SU-DHL-6 (cell line): ENCODE measurements around the gene PIGZ.

Experiments used
- H2AFZ ChIP-seq: fragments of 200-600 bp; sonication (generic); 2 replicates; pipeline ENCODE4 v1.6.1; 2014; ENCODE audit warnings: low read depth, mild to moderate bottlenecking, moderate library complexity, mixed read lengths, antibody characterized with exemption, low read length; ENCODE audit not compliant: severe bottlenecking
- H3F3A ChIP-seq: fragments of 200-600 bp; shearing (Covaris generic); 2 replicates; pipeline ENCODE4 v1.6.0; 2016; ENCODE audit warnings: antibody characterized with exemption, mild to moderate bottlenecking; ENCODE audit not compliant: insufficient read depth
- H3K27ac ChIP-seq: fragments of 200-600 bp; sonication (generic); 2 replicates; pipeline ENCODE4 v1.5.1; 2016; ENCODE audit warnings: low read depth, mild to moderate bottlenecking, low read length, moderate library complexity, mixed read lengths
- H3K27me3 ChIP-seq: fragments of 200-600 bp; sonication (generic), shearing (Covaris generic); 2 replicates; pipeline ENCODE4 v1.6.0; 2014; ENCODE audit warnings: mild to moderate bottlenecking, low read length
- H3K36me3 ChIP-seq: fragments of 200-600 bp; sonication (generic); 2 replicates; pipeline ENCODE4 v1.6.1; 2014; ENCODE audit warnings: mild to moderate bottlenecking, low read length, mixed read lengths
- H3K4me2 ChIP-seq: fragments of 300-600, 200-600 bp; shearing (Covaris generic), sonication (generic); 2 replicates; pipeline ENCODE4 v1.6.0; 2014; ENCODE audit warnings: low read length, low read depth, mild to moderate bottlenecking; ENCODE audit not compliant: poor library complexity, severe bottlenecking
- H3K4me3 ChIP-seq: fragments of 200-600 bp; sonication (generic); 2 replicates; pipeline ENCODE4 v1.5.1; 2014; ENCODE audit warnings: antibody characterized with exemption, low read length, mild to moderate bottlenecking, mixed read lengths; ENCODE audit not compliant: insufficient read depth, poor library complexity, severe bottlenecking
- H3K79me2 ChIP-seq: fragments of 200-600 bp; sonication (generic); 2 replicates; pipeline ENCODE4 v1.6.1; 2014; ENCODE audit warnings: mild to moderate bottlenecking, low read length, moderate library complexity; ENCODE audit not compliant: insufficient read depth
- H3K9ac ChIP-seq: fragments of 200-600 bp; sonication (generic); 2 replicates; pipeline ENCODE4 v1.7.0; 2014; ENCODE audit warnings: mild to moderate bottlenecking, low read length
- H3K9me2 ChIP-seq: fragments of 200-600 bp; sonication (generic); replicated peaks from 2 replicates; pipeline ENCODE4 v1.6.1; 2014; ENCODE audit warnings: low read length; ENCODE audit not compliant: insufficient read depth
- H3K9me3 ChIP-seq: fragments of 200-600 bp; sonication (generic); 2 replicates; pipeline ENCODE4 v1.6.1; 2014; ENCODE audit warnings: low read length, mixed read lengths; ENCODE audit not compliant: insufficient read depth
- H4K20me1 ChIP-seq: fragments of 200-600 bp; sonication (generic); 2 replicates; pipeline ENCODE4 v1.6.1; 2014; ENCODE audit warnings: low read depth, mild to moderate bottlenecking, antibody characterized with exemption, low read length, moderate library complexity, mixed read lengths
- CTCF ChIP-seq: fragments of 200-600 bp; sonication (generic); IDR thresholded peaks from one replicate; pipeline ENCODE4 v1.5.1; 2017; ENCODE audit warnings: antibody characterized with exemption, mild to moderate bottlenecking, low read length, moderate library complexity; ENCODE audit not compliant: insufficient read depth, poor library complexity, severe bottlenecking
- EZH2phosphoT487 ChIP-seq: fragments of 200-600 bp; sonication (generic), shearing (Covaris generic); conservative IDR thresholded peaks from 2 replicates; pipeline ENCODE4 v1.6.1; 2018; ENCODE audit warnings: mild to moderate bottlenecking, antibody characterized with exemption, low read length, moderate library complexity, mixed read lengths

Gene PIGZ

GRCh38 chr3:196916995-196917394, 51.6 kb downstream of the PIGZ start:
- Histone ChIP-seq H3K9me3 (no peaks in the 10 kb centered on the region), H3K4me3 (no peak overlapping the region), H3K9me2 (no peaks in the 10 kb centered on the region), H4K20me1 (no peaks in the 10 kb centered on the region), H3K36me3 (no peaks in the 10 kb centered on the region), H3K4me2 (no peak overlapping the region), H3F3A (no peaks in the 10 kb centered on the region), H3K9ac (no peak overlapping the region), H3K27me3 (no peaks in the 10 kb centered on the region), H2AFZ (no peak overlapping the region), H3K27ac (no peak overlapping the region), H3K79me2 (no peaks in the 10 kb centered on the region)
- TF ChIP-seq CTCF (no peak), EZH2phosphoT487 (no peak)

GRCh38 chr3:196916221-196916620, 52.4 kb downstream of the PIGZ start:
- H3K79me2 ChIP-seq, result no peaks in the 10 kb centered on the region
- TF ChIP-seq EZH2phosphoT487, result no peak
- TF ChIP-seq CTCF, result no peak
- H3K9ac ChIP-seq, result no peak overlapping the region
- no peaks in the 10 kb centered on the region for H3K36me3 ChIP-seq
- no peak overlapping the region for H3K4me3 ChIP-seq
- no peaks in the 10 kb centered on the region for H3K27me3 ChIP-seq
- H3K27ac ChIP-seq, result no peak overlapping the region
- no peaks in the 10 kb centered on the region for H3K9me2 ChIP-seq
- H3F3A ChIP-seq, result no peaks in the 10 kb centered on the region
- H2AFZ ChIP-seq, result no peak overlapping the region
- H3K9me3 ChIP-seq, result no peaks in the 10 kb centered on the region
- no peak overlapping the region for H3K4me2 ChIP-seq
- no peaks in the 10 kb centered on the region for H4K20me1 ChIP-seq

- no peaks in the 10 kb centered on the region for H4K20me1 ChIP-seq
- H3K4me2 ChIP-seq, result no peak overlapping the region
- H3K4me3 ChIP-seq, result no peak overlapping the region
- H3K9me3 ChIP-seq, result no peaks in the 10 kb centered on the region
- no peak overlapping the region for H3K9ac ChIP-seq
- no peaks in the 10 kb centered on the region for H3K27me3 ChIP-seq
- no peaks in the 10 kb centered on the region for H3F3A ChIP-seq
- no peak overlapping the region for H2AFZ ChIP-seq
- no peak overlapping the region for H3K27ac ChIP-seq
- no peaks in the 10 kb centered on the region for H3K79me2 ChIP-seq
- H3K36me3 ChIP-seq, result no peaks in the 10 kb centered on the region
- H3K9me2 ChIP-seq, result no peaks in the 10 kb centered on the region
- no peak for TF ChIP-seq CTCF
- no peak for TF ChIP-seq EZH2phosphoT487
These were observed 53.3 kb downstream of the PIGZ start for GRCh38 chr3:196915375-196915774.
